ENCODE results near the gene MCM6.

Gene MCM6

DNA sequence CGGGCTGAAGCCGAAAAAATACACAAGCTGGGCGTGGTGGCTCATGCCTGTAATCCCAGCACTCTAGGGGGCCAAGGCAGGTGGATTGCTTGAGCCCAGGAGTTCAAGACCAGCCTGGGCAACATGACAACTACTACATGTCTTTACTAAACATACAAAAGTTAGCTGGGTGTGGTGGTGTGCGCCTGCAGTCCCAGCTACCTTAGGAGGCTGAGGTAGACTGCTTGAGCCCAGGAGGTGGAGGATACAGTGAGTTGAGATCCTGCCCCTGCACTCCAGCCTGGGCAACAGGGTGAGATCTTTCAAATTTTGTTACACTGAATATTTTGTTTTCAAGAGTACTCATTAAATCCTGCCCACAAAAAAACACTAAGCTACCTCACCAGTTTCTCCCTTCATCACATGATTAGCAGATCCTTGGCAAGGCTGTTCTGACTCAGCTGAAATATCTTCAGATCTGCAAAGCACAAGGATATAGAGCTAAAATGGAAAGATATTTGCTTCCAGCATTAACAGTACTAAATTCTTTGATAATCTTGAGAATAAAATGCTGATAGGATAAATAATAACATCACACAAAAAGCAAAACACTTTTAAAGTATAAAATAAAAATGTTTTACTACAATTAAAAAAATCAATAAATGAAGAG lies 28.2 kb upstream of the MCM6 start:
- no peak for TF ChIP-seq CTCF (IDR thresholded peaks at IDR 0.05; ENCODE audit: low read depth, low read length, missing control alignments)
- no peak overlapping the region for H3K4me3 ChIP-seq (ENCODE audit: low read depth, low read length)
- no peak for DNase-seq (ENCODE audit: low read depth)

- no peak for TF ChIP-seq CTCF (IDR thresholded peaks at IDR 0.05; ENCODE audit: low read depth, low read length, missing control alignments)
- no peak for DNase-seq (ENCODE audit: low read depth)
- H3K4me3 ChIP-seq (ENCODE audit: low read depth, low read length) = no peak overlapping the region
Observed at GRCh38 chr2:135903650-135904049, 27.4 kb upstream of the MCM6 start.

GRCh38 chr2:135899567-135899966 lies 23.3 kb upstream of the MCM6 start:
- DNase-seq (ENCODE audit: low read depth) = no peak
- H3K4me3 ChIP-seq (ENCODE audit: low read depth, low read length) = no peak overlapping the region
- no peak for TF ChIP-seq CTCF (IDR thresholded peaks at IDR 0.05; ENCODE audit: low read depth, low read length, missing control alignments)

DNA sequence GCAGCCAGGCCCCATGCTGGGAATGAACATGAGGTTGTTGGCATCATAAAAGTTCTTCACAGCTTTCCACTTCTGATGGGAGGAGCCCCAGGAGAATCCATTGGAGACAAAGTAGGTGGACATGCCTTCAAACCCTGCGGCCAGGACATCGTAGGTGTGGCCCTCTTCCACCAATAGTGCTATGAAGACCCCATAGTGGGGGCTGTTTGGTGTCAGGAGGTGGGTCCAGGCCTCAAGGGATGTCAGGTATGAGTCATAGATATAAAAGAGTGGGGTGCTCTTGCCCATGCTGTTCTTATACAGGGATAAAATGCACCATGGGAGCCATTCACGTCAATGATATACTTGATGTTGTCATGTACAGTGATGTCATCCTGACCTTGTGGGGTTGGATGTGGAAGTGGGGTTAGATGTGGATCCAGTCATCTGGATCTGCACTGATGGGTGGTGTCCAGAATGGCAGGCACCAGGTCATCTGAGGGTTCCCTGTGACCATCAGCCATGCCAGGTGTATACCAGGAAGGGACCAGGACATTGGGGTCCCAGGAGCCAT lies 22.1 kb upstream of the MCM6 start:
- H3K4me3 ChIP-seq (ENCODE audit: low read depth, low read length) = no peak overlapping the region
- no peak for DNase-seq (ENCODE audit: low read depth)
- TF ChIP-seq CTCF (IDR thresholded peaks at IDR 0.05; ENCODE audit: low read depth, low read length, missing control alignments) = no peak

- DNase-seq (ENCODE audit: low read depth) = no peak
- no peak for TF ChIP-seq CTCF (IDR thresholded peaks at IDR 0.05; ENCODE audit: low read depth, low read length, missing control alignments)
- H3K4me3 ChIP-seq (ENCODE audit: low read depth, low read length) = no peak overlapping the region
Observed at GRCh38 chr2:135894930-135895329, 18.7 kb upstream of the MCM6 start.

DNA sequence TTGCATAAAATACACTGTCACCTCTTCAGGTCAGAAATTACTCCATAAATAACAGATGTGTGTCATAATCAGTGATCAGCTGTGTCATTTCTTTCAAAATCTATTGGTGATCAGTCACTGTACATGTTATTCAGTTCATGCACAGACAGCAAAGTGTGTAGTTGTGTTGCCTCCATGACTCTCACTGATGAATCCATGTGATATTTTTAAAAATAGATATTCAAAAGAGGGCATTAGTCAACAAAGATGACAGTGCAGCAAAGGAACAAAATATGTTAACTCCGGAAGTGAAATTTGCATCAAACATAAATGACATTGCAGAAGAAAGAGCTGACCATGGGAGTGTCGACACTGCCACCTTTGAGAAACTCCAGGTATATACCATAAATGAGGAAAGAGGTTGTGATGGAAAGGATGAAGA lies 17.1 kb upstream of the MCM6 start:
- no peak for TF ChIP-seq CTCF (IDR thresholded peaks at IDR 0.05; ENCODE audit: low read depth, low read length, missing control alignments)
- no peak for DNase-seq (ENCODE audit: low read depth)
- H3K4me3 ChIP-seq (ENCODE audit: low read depth, low read length) = no peak overlapping the region

DNA sequence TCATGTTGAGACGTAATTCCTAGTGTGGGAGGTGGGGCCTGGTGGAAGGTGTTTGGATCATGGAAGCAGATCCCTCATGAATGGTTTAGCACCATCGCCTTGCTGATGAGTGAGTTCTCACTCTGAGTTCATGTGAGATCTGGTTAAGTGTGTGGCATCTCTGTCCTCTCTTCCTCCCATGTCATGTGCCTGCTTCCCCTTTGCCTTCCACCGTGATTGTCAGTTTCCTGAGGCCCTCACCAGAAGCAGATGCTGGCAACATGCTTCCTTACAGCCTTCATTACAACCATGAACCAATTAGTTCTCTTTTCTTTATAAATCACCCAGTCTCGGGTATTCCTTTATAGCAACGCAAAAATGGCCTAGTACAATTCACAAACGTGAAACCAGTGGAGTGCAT lies 14.6 kb upstream of the MCM6 start:
- H3K4me3 ChIP-seq (ENCODE audit: low read depth, low read length) = no peak overlapping the region
- no peak for TF ChIP-seq CTCF (IDR thresholded peaks at IDR 0.05; ENCODE audit: low read depth, low read length, missing control alignments)
- no peak for DNase-seq (ENCODE audit: low read depth)

All from GM12864 (cell line).